Measurements from ENCODE around the gene SMIM10L1.

GRCh38 chr12:11171145-11171968, at the start of gene SMIM10L1:
- TF ChIP-seq EZH2 (IDR thresholded peaks at IDR 0.05; ENCODE audit: insufficient read depth, poor library complexity, severe bottlenecking) (no peak), EZH2phosphoT487 (IDR thresholded peaks at IDR 0.05; ENCODE audit: insufficient read depth, low read depth) (no peak)

Measured in GM23248 (cell line).